Measurements from ENCODE around the gene UCHL3.

The UCHL3 gene

GRCh38 chr13:75633285-75633684, 83.7 kb downstream of the UCHL3 start:
- Histone ChIP-seq H2BK5ac (ENCODE audit: low read depth, low read length, poor library complexity, severe bottlenecking) (no peak overlapping the region), H3K14ac (ENCODE audit: low read length in 2 of 2) (no peak overlapping the region), H4K8ac (ENCODE audit: low read length) (no peak overlapping the region), H2BK120ac (ENCODE audit: low read depth, low read length) (no peak overlapping the region), H3K27me3 (ENCODE audit: control insufficient read depth in 1 of 2, insufficient read depth in 1 of 2, low read length in 2 of 2) (no peaks in the 10 kb centered on the region), H3K4ac (ENCODE audit: low read depth in 1 of 2, low read length in 2 of 2) (no peak overlapping the region), H3K9me3 (ENCODE audit: control insufficient read depth, low read length) (no peaks in the 10 kb centered on the region), H2BK15ac (ENCODE audit: low read depth, poor library complexity, severe bottlenecking) (no peak overlapping the region), H4K91ac (ENCODE audit: low read length) (no peak overlapping the region), H2BK12ac (ENCODE audit: low read length in 2 of 2) (no peak overlapping the region), H3K79me1 (replicated peaks; ENCODE audit: low read length, poor library complexity, severe bottlenecking) (peaks cover 2% of the 10 kb centered on the region), H3K9ac (ENCODE audit: low read length) (peak overlapping the region; percentile 27), H3K27ac (ENCODE audit: low read length, poor library complexity, severe bottlenecking) (peak overlapping the region; percentile 30), H3K18ac (ENCODE audit: low read depth in 1 of 2, low read length in 2 of 2) (peak overlapping the region in 1 of 2 experiments; percentile 3), H2AFZ (ENCODE audit: low read depth, low read length) (no peak overlapping the region), H3K4me3 (ENCODE audit: insufficient read depth in 1 of 2, low read depth in 1 of 2, low read length in 2 of 2) (no peak overlapping the region), H3K4me1 (ENCODE audit: control insufficient read depth, insufficient read depth, low read depth, low read length) (peaks cover 7% of the 10 kb centered on the region), H3K4me2 (ENCODE audit: low read length, poor library complexity, severe bottlenecking) (no peak overlapping the region), H3K36me3 (ENCODE audit: control insufficient read depth in 1 of 2, insufficient read depth in 2 of 2, low read depth in 1 of 2, low read length in 2 of 2) (peaks cover 0 to 5% of the 10 kb centered on the region in 2 experiments), H3K23ac (ENCODE audit: low read length in 2 of 2) (no peak overlapping the region), H2AK5ac (ENCODE audit: low read length, severe bottlenecking) (no peak overlapping the region)
- no CpG with 5 or more reads among the region's 2 CpGs for WGBS
- DNase-seq, result peak; percentile 92

DNA sequence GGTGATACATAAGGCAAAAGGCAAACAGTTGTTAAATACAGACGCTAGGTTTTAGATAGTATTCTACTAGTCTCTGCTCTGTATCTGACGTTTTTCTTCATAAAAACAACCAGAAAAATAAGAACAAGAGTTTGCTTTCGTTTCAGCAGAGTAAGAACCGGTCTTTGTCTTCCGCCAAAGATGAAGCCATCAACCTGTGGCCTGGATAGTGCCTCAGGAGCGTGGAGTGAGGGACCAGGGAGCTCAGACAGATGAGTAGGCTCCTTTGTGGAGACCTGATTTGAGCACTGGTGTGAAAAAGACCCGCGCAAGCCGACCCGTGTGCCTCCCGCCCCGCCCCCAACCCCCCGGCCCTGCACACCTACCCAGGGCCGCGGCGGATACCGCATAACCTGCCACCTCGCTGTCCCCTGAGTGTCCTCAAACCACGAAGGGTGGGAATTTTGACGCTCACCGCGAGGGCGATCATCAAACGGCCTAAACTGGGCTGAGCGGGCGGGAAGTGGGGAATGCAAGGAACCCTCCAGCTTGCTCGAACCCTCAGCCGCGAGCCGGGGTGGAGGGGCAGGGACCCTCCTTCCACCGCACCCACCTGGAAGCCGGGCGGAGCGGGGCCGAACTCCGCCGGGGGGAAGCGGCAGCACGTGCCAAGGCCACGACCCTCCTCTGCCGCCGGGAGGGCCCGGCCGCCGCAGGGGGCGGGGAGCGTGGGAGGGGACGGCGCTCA, 85.7 kb downstream of the UCHL3 start:
- peak; percentile 50 for DNase-seq
- Histone ChIP-seq H3K4me2 (ENCODE audit: low read length, poor library complexity, severe bottlenecking) (peak overlapping the region; percentile 49), H2AK5ac (ENCODE audit: low read length, severe bottlenecking) (peak overlapping the region; percentile 57), H2AFZ (ENCODE audit: low read depth, low read length) (peak overlapping the region; percentile 3), H2BK12ac (ENCODE audit: low read length in 2 of 2) (peak overlapping the region; percentile 98 to 99), H3K27me3 (ENCODE audit: control insufficient read depth in 1 of 2, insufficient read depth in 1 of 2, low read length in 2 of 2) (no peaks in the 10 kb centered on the region), H3K27ac (ENCODE audit: low read length, poor library complexity, severe bottlenecking) (peak overlapping the region; percentile 28), H4K91ac (ENCODE audit: low read length) (peak overlapping the region; percentile 97), H3K4me1 (ENCODE audit: control insufficient read depth, insufficient read depth, low read depth, low read length) (peaks cover 7% of the 10 kb centered on the region), H3K9me3 (ENCODE audit: control insufficient read depth, low read length) (no peaks in the 10 kb centered on the region), H2BK15ac (ENCODE audit: low read depth, poor library complexity, severe bottlenecking) (peak overlapping the region; percentile 95), H3K14ac (ENCODE audit: low read length in 2 of 2) (no peak overlapping the region), H3K4me3 (ENCODE audit: insufficient read depth in 1 of 2, low read depth in 1 of 2, low read length in 2 of 2) (peak overlapping the region; percentile 84 to 98), H3K23ac (ENCODE audit: low read length in 2 of 2) (peak overlapping the region in 1 of 2 experiments; percentile 57), H3K18ac (ENCODE audit: low read depth in 1 of 2, low read length in 2 of 2) (peak overlapping the region; percentile 66 to 92), H3K36me3 (ENCODE audit: control insufficient read depth in 1 of 2, insufficient read depth in 2 of 2, low read depth in 1 of 2, low read length in 2 of 2) (no peaks in the 10 kb centered on the region), H3K79me1 (replicated peaks; ENCODE audit: low read length, poor library complexity, severe bottlenecking) (peaks cover 4% of the 10 kb centered on the region), H4K8ac (ENCODE audit: low read length) (peak overlapping the region; percentile 57), H3K4ac (ENCODE audit: low read depth in 1 of 2, low read length in 2 of 2) (peak overlapping the region; percentile 42), H2BK120ac (ENCODE audit: low read depth, low read length) (peak overlapping the region; percentile 98), H2BK5ac (ENCODE audit: low read depth, low read length, poor library complexity, severe bottlenecking) (peak overlapping the region; percentile 4), H3K9ac (ENCODE audit: low read length) (peak overlapping the region; percentile 92)
- 10% methylated on average over 44 of the region's 49 CpGs for WGBS

DNA sequence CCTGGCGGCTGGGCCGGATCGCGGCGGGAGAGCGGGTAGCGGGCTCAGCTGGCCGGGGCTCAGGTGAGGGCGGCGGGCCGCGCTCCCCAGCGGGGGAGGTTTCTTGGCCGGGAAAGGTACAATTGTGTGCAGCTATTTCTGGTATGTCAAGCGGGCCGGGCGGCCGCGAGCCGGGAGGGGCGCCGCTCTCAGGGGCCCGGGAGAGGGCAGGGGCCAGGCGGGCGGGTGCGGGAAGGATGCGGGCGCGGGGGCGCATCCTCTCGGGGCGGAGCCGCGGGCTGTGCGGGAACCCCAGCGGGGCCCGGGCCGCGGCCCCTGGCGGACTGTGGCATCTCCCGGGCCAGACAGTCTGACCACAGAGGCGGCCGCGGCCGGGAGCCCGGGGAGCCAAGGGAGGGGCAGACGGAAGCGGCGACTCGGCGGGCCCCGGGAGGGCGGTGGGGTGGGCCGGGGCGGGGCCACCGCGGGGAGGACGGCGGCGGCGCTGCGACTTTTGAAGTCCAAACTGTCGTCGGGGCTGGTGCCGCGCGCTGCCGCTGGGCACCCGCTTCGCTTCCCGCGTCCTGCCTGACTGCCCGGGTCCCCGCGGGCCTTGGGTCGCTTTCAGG, 86.3 kb downstream of the UCHL3 start, which contains the start of gene LMO7:
TSS of gene LMO7 (plus strand) at position 503 of the 608 bp plus-strand sequence. CDS start 328 bp downstream, outside the sequence.
- H4K8ac ChIP-seq (ENCODE audit: low read length), result peak within 1 kb of the TSS; percentile 93
- peak within 1 kb of the TSS; percentile 92 for H3K9ac ChIP-seq (ENCODE audit: low read length)
- WGBS, result under 1% methylated on average over 53 of the region's 76 CpGs
- H3K79me1 ChIP-seq (replicated peaks; ENCODE audit: low read length, poor library complexity, severe bottlenecking), result peaks cover 6% of the 10 kb centered on the region
- H3K4me1 ChIP-seq (ENCODE audit: control insufficient read depth, insufficient read depth, low read depth, low read length), result peaks cover 8% of the 10 kb centered on the region
- peaks cover under 1 to 3% of the 10 kb centered on the region in 2 experiments for H3K36me3 ChIP-seq (ENCODE audit: control insufficient read depth in 1 of 2, insufficient read depth in 2 of 2, low read depth in 1 of 2, low read length in 2 of 2)
- peak within 1 kb of the TSS; percentile 98 to 99 for H2BK12ac ChIP-seq (ENCODE audit: low read length in 2 of 2)
- H3K9me3 ChIP-seq (ENCODE audit: control insufficient read depth, low read length), result no peaks in the 10 kb centered on the region
- H3K14ac ChIP-seq (ENCODE audit: low read length in 2 of 2), result peak within 1 kb of the TSS in 1 of 2 experiments; percentile 97
- DNase-seq, result peak; percentile 72
- peak within 1 kb of the TSS; percentile 57 for H2AK5ac ChIP-seq (ENCODE audit: low read length, severe bottlenecking)
- peak within 1 kb of the TSS; percentile 84 to 98 for H3K4me3 ChIP-seq (ENCODE audit: insufficient read depth in 1 of 2, low read depth in 1 of 2, low read length in 2 of 2)
- peak within 1 kb of the TSS; percentile 42 to 90 for H3K4ac ChIP-seq (ENCODE audit: low read depth in 1 of 2, low read length in 2 of 2)
- H3K27ac ChIP-seq (ENCODE audit: low read length, poor library complexity, severe bottlenecking), result peak within 1 kb of the TSS; percentile 35
- peak within 1 kb of the TSS; percentile 47 for H2AFZ ChIP-seq (ENCODE audit: low read depth, low read length)
- H2BK5ac ChIP-seq (ENCODE audit: low read depth, low read length, poor library complexity, severe bottlenecking), result peak within 1 kb of the TSS; percentile 4
- H3K23ac ChIP-seq (ENCODE audit: low read length in 2 of 2), result peak within 1 kb of the TSS in 1 of 2 experiments; percentile 57
- peak within 1 kb of the TSS; percentile 97 for H4K91ac ChIP-seq (ENCODE audit: low read length)
- H2BK120ac ChIP-seq (ENCODE audit: low read depth, low read length), result peak within 1 kb of the TSS; percentile 98
- peak within 1 kb of the TSS; percentile 66 to 97 for H3K18ac ChIP-seq (ENCODE audit: low read depth in 1 of 2, low read length in 2 of 2)
- no peaks in the 10 kb centered on the region for H3K27me3 ChIP-seq (ENCODE audit: control insufficient read depth in 1 of 2, insufficient read depth in 1 of 2, low read length in 2 of 2)
- H3K4me2 ChIP-seq (ENCODE audit: low read length, poor library complexity, severe bottlenecking), result peak within 1 kb of the TSS; percentile 66
- peak within 1 kb of the TSS; percentile 95 for H2BK15ac ChIP-seq (ENCODE audit: low read depth, poor library complexity, severe bottlenecking)
